ENCODE data around the gene FUT6. TPM values are rescaled to one million over a fixed set of nuclear protein-coding genes. Genes with fewer than 3 reads are reported as not detected.

Gene FUT6
- total RNA-seq, 1 experiment from 2014 or later: not detected

- 0 out of 2 replicates have a peak, but pooled peaks cover 6% of the 10 kb centered on the region for H3K36me3 ChIP-seq (ENCODE audit: control insufficient read depth, insufficient read depth, low read length)
- no peaks in the 10 kb centered on the region for H3K9me3 ChIP-seq (ENCODE audit: control insufficient read depth, insufficient read depth, low read depth, low read length)
- no peak overlapping the region for H3K27ac ChIP-seq (ENCODE audit: low read length)
- ChIA-PET CTCF (interaction anchor here (0.6 kb wide), 1 partner anchor 195 kb away, joined by 3 read pairs; no protein-coding TSS in a partner anchor), POLR2A (interaction anchor here (0.6 to 0.7 kb wide), 3 partner anchors 22 to 1261 kb away, joined by 3 to 7 read pairs (median 5); no protein-coding TSS in a partner anchor)
- ATAC-seq (no peak), DNase-seq (ENCODE audit: low read depth, low spot score) (no peak)
- H3K27me3 ChIP-seq (ENCODE audit: control insufficient read depth, insufficient read depth, low read length): no peaks in the 10 kb centered on the region
- in situ Hi-C loops (cut with HindIII; ENCODE audit: low pct_unique_long_range_greater_than_20kb, low sequenced_read_pairs) (no loop called here), intact Hi-C loops (cut with micrococcal nuclease; ENCODE audit: unreplicated experiment) (no loop called here)
- no TSS peak for BruUV-seq (replicated peaks)
- TF ChIP-seq TCF7L2 (IDR thresholded peaks at IDR 0.05; ENCODE audit: low read depth, low read length) (no peak), SIN3A (IDR thresholded peaks at IDR 0.05; ENCODE audit: borderline replicate concordance, insufficient read depth, low read depth, low read length) (no peak), POLR2AphosphoS5 (IDR thresholded peaks at IDR 0.05; ENCODE audit: low read depth, low read length) (no peak), CTCF (IDR thresholded peaks at IDR 0.05) (no peak), REST (IDR thresholded peaks at IDR 0.05; ENCODE audit: insufficient read depth in 1 of 2, low read depth in 2 of 2, low read length in 1 of 2) (no peak)
- H3K4me1 ChIP-seq (ENCODE audit: control insufficient read depth, insufficient read depth, low read length): no peaks in the 10 kb centered on the region
- H3K4me3 ChIP-seq (ENCODE audit: low read depth in 2 of 2, low read length in 2 of 2): no peak overlapping the region
Observed at GRCh38 chr19:5788422-5788821, 51.1 kb downstream of the FUT6 start.

GRCh38 chr19:5787409-5788182 lies 51.9 kb downstream of the FUT6 start:
- no TSS peak for BruUV-seq (replicated peaks)
- in situ Hi-C loops (cut with HindIII; ENCODE audit: low pct_unique_long_range_greater_than_20kb, low sequenced_read_pairs): no loop called here
- H3K36me3 ChIP-seq (ENCODE audit: control insufficient read depth, insufficient read depth, low read length): 0 out of 2 replicates have a peak, but pooled peaks cover 6% of the 10 kb centered on the region
- intact Hi-C loops (cut with micrococcal nuclease; ENCODE audit: unreplicated experiment): no loop called here
- no peaks in the 10 kb centered on the region for H3K4me1 ChIP-seq (ENCODE audit: control insufficient read depth, insufficient read depth, low read length)
- TF ChIP-seq TCF7L2 (IDR thresholded peaks at IDR 0.05; ENCODE audit: low read depth, low read length): no peak
- no peak for TF ChIP-seq REST (IDR thresholded peaks at IDR 0.05; ENCODE audit: insufficient read depth in 1 of 2, low read depth in 2 of 2, low read length in 1 of 2)
- TF ChIP-seq CTCF (IDR thresholded peaks at IDR 0.05): no peak
- TF ChIP-seq POLR2AphosphoS5 (IDR thresholded peaks at IDR 0.05; ENCODE audit: low read depth, low read length): no peak
- TF ChIP-seq SIN3A (IDR thresholded peaks at IDR 0.05; ENCODE audit: borderline replicate concordance, insufficient read depth, low read depth, low read length): no peak
- no peaks in the 10 kb centered on the region for H3K27me3 ChIP-seq (ENCODE audit: control insufficient read depth, insufficient read depth, low read length)
- H3K4me3 ChIP-seq (ENCODE audit: low read depth in 2 of 2, low read length in 2 of 2): no peak overlapping the region
- POLR2A ChIA-PET: interaction anchor here (0.6 kb wide), 1 partner anchor 1261 kb away, joined by 3 read pairs; no protein-coding TSS in a partner anchor
- CTCF ChIA-PET: no interaction called here
- H3K9me3 ChIP-seq (ENCODE audit: control insufficient read depth, insufficient read depth, low read depth, low read length): no peaks in the 10 kb centered on the region
- ATAC-seq (no peak), DNase-seq (ENCODE audit: low read depth, low spot score) (no peak)
- no peak overlapping the region for H3K27ac ChIP-seq (ENCODE audit: low read length)
